MM.1S (cell line): Measurements from ENCODE around the gene INHBC.
"Not testable (repeated sequence)": the region's sequence is repeated elsewhere in the genome, so short reads cannot be mapped to it uniquely, and the experiment has no call there.

Experiments used
- DNase-seq: peaks from one replicate; pipeline ENCODE4 v3.0.0-alpha.2; 2015
- H2AFZ ChIP-seq: fragments of 300-600 bp; sonication (generic); 2 replicates; pipeline ENCODE4 v1.6.0; 2016; ENCODE audit warnings: antibody characterized with exemption, low read length
- H3F3A ChIP-seq: fragments of 300-600 bp; sonication (generic); 2 replicates; pipeline ENCODE4 v1.6.1; 2016; ENCODE audit warnings: mild to moderate bottlenecking, antibody characterized with exemption, low read length, moderate library complexity, mixed read lengths; ENCODE audit not compliant: insufficient read depth
- H3K27ac ChIP-seq: fragments of 300-600 bp; sonication (generic); 2 replicates; pipeline ENCODE4 v1.5.1; 2016; ENCODE audit warnings: mild to moderate bottlenecking, low read length
- H3K27me3 ChIP-seq: fragments of 300-600 bp; sonication (generic); replicated peaks from 2 replicates; pipeline ENCODE4 v1.6.0; 2016; ENCODE audit warnings: low read length; ENCODE audit not compliant: insufficient read depth
- H3K36me3 ChIP-seq: fragments of 300-600 bp; sonication (generic); replicated peaks from 2 replicates; pipeline ENCODE4 v1.6.1; 2016; ENCODE audit warnings: mild to moderate bottlenecking, low read length, mixed read lengths; ENCODE audit not compliant: insufficient read depth
- H3K4me1 ChIP-seq: fragments of 300-600 bp; sonication (generic); 2 replicates; pipeline ENCODE4 v1.6.1; 2016; ENCODE audit warnings: low read length, mixed read lengths
- H3K4me2 ChIP-seq: fragments of 300-600 bp; sonication (generic); 2 replicates; pipeline ENCODE4 v1.6.0; 2016; ENCODE audit warnings: low read depth, low read length
- H3K4me3 ChIP-seq: fragments of 300-600 bp; sonication (generic); 2 replicates; pipeline ENCODE4 v1.5.1; 2016; ENCODE audit warnings: low read length, mixed read lengths
- H3K79me2 ChIP-seq: fragments of 300-600 bp; sonication (generic); 2 replicates; pipeline ENCODE4 v1.6.1; 2016; ENCODE audit warnings: mixed run types, low read length, mixed read lengths
- H3K9ac ChIP-seq: fragments of 300-600 bp; sonication (generic); 2 replicates; pipeline ENCODE4 v1.6.1; 2016; ENCODE audit warnings: low read length, mixed read lengths
- H3K9me2 ChIP-seq: fragments of 300-600 bp; sonication (generic); replicated peaks from 2 replicates; pipeline ENCODE4 v1.6.1; 2016; ENCODE audit warnings: mild to moderate bottlenecking, low read length, mixed read lengths; ENCODE audit not compliant: insufficient read depth
- H3K9me3 ChIP-seq: fragments of 300-600 bp; sonication (generic); replicated peaks from 2 replicates; pipeline ENCODE4 v1.6.1; 2016; ENCODE audit warnings: mild to moderate bottlenecking, low read length, mixed read lengths; ENCODE audit not compliant: insufficient read depth
- H4K20me1 ChIP-seq: fragments of 300-600 bp; sonication (generic); 2 replicates; pipeline ENCODE4 v1.6.1; 2016; ENCODE audit warnings: mild to moderate bottlenecking, low read length, moderate library complexity, mixed read lengths; ENCODE audit not compliant: insufficient read depth
- CTCF ChIP-seq: fragments of 300-600 bp; sonication (generic); IDR thresholded peaks from 2 replicates; pipeline ENCODE4 v1.5.1; 2016; ENCODE audit warnings: antibody characterized with exemption, low read length, mixed read lengths
- EZH2 ChIP-seq: fragments of 300-600 bp; sonication (generic); optimal IDR thresholded peaks from 2 replicates; pipeline ENCODE3; 2017; ENCODE audit warnings: low read depth, mild to moderate bottlenecking, antibody characterized with exemption, low read length, mixed read lengths
- EZH2phosphoT487 ChIP-seq: fragments of 300-600 bp; sonication (generic); IDR thresholded peaks from 2 replicates; pipeline ENCODE4 v1.6.1; 2018; ENCODE audit warnings: antibody characterized with exemption, low read length

INHBC gene

GRCh38 chr12:57439762-57440266, 5.2 kb downstream of the INHBC start:
- no peak for TF ChIP-seq EZH2phosphoT487
- TF ChIP-seq EZH2 = no peak
- TF ChIP-seq CTCF = no peak
- no peak overlapping the region for H2AFZ ChIP-seq
- DNase-seq = no peak

GRCh38 chr12:57441393-57441792, 6.8 kb downstream of the INHBC start:
- not testable (repeated sequence) for H2AFZ ChIP-seq

More at GRCh38 chr12:57439762-57440266, 5.2 kb downstream of the INHBC start:
- no peaks in the 10 kb centered on the region for H4K20me1 ChIP-seq
- H3K4me2 ChIP-seq = no peak overlapping the region
- no peaks in the 10 kb centered on the region for H3F3A ChIP-seq
- H3K79me2 ChIP-seq = no peaks in the 10 kb centered on the region
- no peaks in the 10 kb centered on the region for H3K9me3 ChIP-seq
- no peaks in the 10 kb centered on the region for H3K36me3 ChIP-seq
- no peaks in the 10 kb centered on the region for H3K27me3 ChIP-seq
- H3K9me2 ChIP-seq = no peaks in the 10 kb centered on the region
- H3K9ac ChIP-seq = no peak overlapping the region
- no peak overlapping the region for H3K4me3 ChIP-seq
- H3K27ac ChIP-seq = no peak overlapping the region
- H3K4me1 ChIP-seq = no peaks in the 10 kb centered on the region

GRCh38 chr12:57441846-57442427, 7.4 kb downstream of the INHBC start:
- H3K36me3 ChIP-seq = no peaks in the 10 kb centered on the region
- no peaks in the 10 kb centered on the region for H3F3A ChIP-seq
- no peak overlapping the region for H3K4me2 ChIP-seq
- no peak overlapping the region for H3K9ac ChIP-seq
- TF ChIP-seq EZH2 = no peak
- no peaks in the 10 kb centered on the region for H3K4me1 ChIP-seq
- H3K27me3 ChIP-seq = no peaks in the 10 kb centered on the region
- H4K20me1 ChIP-seq = no peaks in the 10 kb centered on the region
- H3K27ac ChIP-seq = no peak overlapping the region
- no peaks in the 10 kb centered on the region for H3K9me2 ChIP-seq
- no peaks in the 10 kb centered on the region for H3K79me2 ChIP-seq
- H3K4me3 ChIP-seq = no peak overlapping the region
- H2AFZ ChIP-seq = no peak overlapping the region
- H3K9me3 ChIP-seq = no peaks in the 10 kb centered on the region
- no peak for DNase-seq

More at GRCh38 chr12:57441393-57441792, 6.8 kb downstream of the INHBC start:
- H3K9ac ChIP-seq, H3F3A ChIP-seq, H3K9me2 ChIP-seq, H3K4me1 ChIP-seq, DNase-seq, H3K9me3 ChIP-seq, H3K4me3 ChIP-seq, H3K36me3 ChIP-seq, H3K4me2 ChIP-seq, H3K27me3 ChIP-seq, H4K20me1 ChIP-seq, H3K79me2 ChIP-seq, H3K27ac ChIP-seq: not testable (repeated sequence)

- not testable (repeated sequence) for H3K27ac ChIP-seq, H3K4me2 ChIP-seq, H3K79me2 ChIP-seq, H3K4me3 ChIP-seq, H3K4me1 ChIP-seq, H2AFZ ChIP-seq, H3F3A ChIP-seq, H3K27me3 ChIP-seq, H3K9me3 ChIP-seq, H3K36me3 ChIP-seq, H4K20me1 ChIP-seq, H3K9me2 ChIP-seq, DNase-seq, H3K9ac ChIP-seq
Observed at GRCh38 chr12:57444337-57444736, 9.8 kb downstream of the INHBC start.

GRCh38 chr12:57444744-57445143, 10.2 kb downstream of the INHBC start:
- Histone ChIP-seq H2AFZ (no peak overlapping the region), H3K4me2 (no peak overlapping the region), H4K20me1 (no peaks in the 10 kb centered on the region), H3K9me2 (no peaks in the 10 kb centered on the region), H3K9ac (no peak overlapping the region), H3F3A (no peaks in the 10 kb centered on the region), H3K27me3 (no peaks in the 10 kb centered on the region), H3K36me3 (no peaks in the 10 kb centered on the region), H3K4me1 (no peaks in the 10 kb centered on the region), H3K79me2 (no peaks in the 10 kb centered on the region), H3K27ac (no peak overlapping the region), H3K9me3 (no peaks in the 10 kb centered on the region), H3K4me3 (no peak overlapping the region)
- no peak for DNase-seq
- TF ChIP-seq EZH2 (no peak), CTCF (no peak), EZH2phosphoT487 (no peak)
